ENCODE data around the gene C13orf46. TPM values are rescaled to one million over a fixed set of nuclear protein-coding genes. Genes with fewer than 3 reads are reported as not detected.

The C13orf46 gene
- total and polyA plus RNA-seq, 2 of the 8 experiments (the other 6 are each of a cell fraction or from before 2014, with no cell fraction given) = 0.23 to 0.28 TPM

- no peak for TF ChIP-seq SP1 (IDR thresholded peaks at IDR 0.05; ENCODE audit: low read depth, low read length)
Observed at GRCh38 chr13:114015111-114015968, 41.5 kb upstream of the C13orf46 start (continued).

Data from H1 (cell line).